Endothelial cell of coronary artery (primary cell): ENCODE results near the gene CSRP1. TPM values are rescaled to one million over a fixed set of nuclear protein-coding genes. Genes with fewer than 3 reads are reported as not detected.

ENCODE experiments used
- total RNA-seq: library from RNA; depleted of rRNA; stranded (reverse); fragments of >200 nt; gene quantifications from 2 replicates; pipeline ENCODE4 v1.2.3, GENCODE V29; 2014

CSRP1 gene
- total RNA-seq, result 990 and 1,113 TPM in 2 replicates

GRCh38 chr1:201506557-201507359, at the start of gene CSRP1:
Gene CSRP1 (minus strand): TSS chr1:201507123. CDS start chr1:201496303, 10,820 bp downstream.

GRCh38 chr1:201538612-201539551, 32.0 kb upstream of the CSRP1 start, which contains the start of gene NAV1:
Gene NAV1 (plus strand): TSS chr1:201539127. CDS start chr1:201622885, 83,758 bp downstream.

GRCh38 chr1:201468844-201469644, 37.9 kb downstream of the CSRP1 start, which contains the start of gene PHLDA3:
Gene PHLDA3 (minus strand): TSS chr1:201469188. CDS start chr1:201468786, 402 bp downstream.

Other genes with a start within 250 kb of the CSRP1 start
- 0.19 TPM in 1 of 2 replicates, not detected in the other for gene PKP1, start 223.6 kb downstream of the CSRP1 start, total RNA-seq
- gene TNNT2, start 129.4 kb downstream of the CSRP1 start, total RNA-seq, result not detected in 2 replicates
- not detected in 2 replicates for gene LAD1, start 107.8 kb downstream of the CSRP1 start, total RNA-seq
- gene TNNI1, start 85.4 kb downstream of the CSRP1 start, total RNA-seq, result not detected in 2 replicates
- gene PHLDA3, start 37.9 kb downstream of the CSRP1 start, total RNA-seq, result 50.0 and 55.7 TPM in 2 replicates
- gene NAV1, start 32.0 kb upstream of the CSRP1 start, total RNA-seq, result 18.4 and 51.8 TPM in 2 replicates